IPS-18c (cell line): ENCODE results near the gene TRABD2B.
A peak's percentile ranks its signal among the peaks of the same experiment; 100 is the strongest.

Source experiments
- H3K4me3 ChIP-seq: 2 replicates; pipeline ENCODE4 v1.7.0; 2013; ENCODE audit warnings: low read depth, mild to moderate bottlenecking, low read length, moderate library complexity; ENCODE audit not compliant: insufficient read depth
- H3K9me3 ChIP-seq: one replicate; pipeline ENCODE4 v1.6.1; 2013; ENCODE audit warnings: mild to moderate bottlenecking, low read length, moderate library complexity; ENCODE audit not compliant: control insufficient read depth, insufficient read depth

Gene TRABD2B

DNA sequence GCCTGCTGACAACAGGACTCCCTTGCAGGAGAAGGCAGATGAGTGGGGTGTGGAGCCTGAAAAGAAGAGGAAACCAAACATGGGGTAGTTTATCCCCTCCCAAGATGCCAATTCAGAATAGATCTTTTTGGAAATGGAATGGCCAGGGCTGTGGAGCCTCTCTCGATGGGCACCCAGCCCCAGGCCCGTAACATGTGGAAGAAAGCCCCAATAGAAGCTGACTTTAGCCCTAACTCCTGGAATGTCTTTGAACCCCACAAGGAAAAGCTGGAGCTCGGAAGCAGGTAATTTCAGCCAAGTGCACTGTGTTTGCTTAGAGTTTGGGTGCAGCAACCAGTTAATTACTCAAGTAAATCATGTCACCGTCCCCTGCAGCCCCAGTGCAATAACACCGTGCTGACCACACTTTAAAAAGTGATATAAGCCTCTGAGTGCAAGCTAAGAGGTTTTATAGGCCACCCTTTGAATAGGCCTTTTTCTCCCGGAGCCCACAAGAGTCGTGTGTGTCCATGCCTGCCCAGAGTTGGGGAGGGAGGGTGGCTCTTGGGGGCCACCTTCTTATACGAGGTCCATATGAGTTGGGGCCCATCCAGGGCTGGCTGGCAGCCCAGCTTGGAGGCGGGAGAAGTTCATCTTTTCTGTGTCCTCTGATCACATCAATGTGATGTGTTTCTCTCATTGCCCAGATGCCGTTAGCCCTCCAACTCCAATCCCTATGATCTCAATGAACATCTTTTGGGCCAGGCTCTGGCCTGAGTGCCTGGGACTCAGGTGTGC lies 153.2 kb downstream of the TRABD2B start:
- Histone ChIP-seq H3K9me3 (no peaks in the 10 kb centered on the region), H3K4me3 (no peak overlapping the region)

DNA sequence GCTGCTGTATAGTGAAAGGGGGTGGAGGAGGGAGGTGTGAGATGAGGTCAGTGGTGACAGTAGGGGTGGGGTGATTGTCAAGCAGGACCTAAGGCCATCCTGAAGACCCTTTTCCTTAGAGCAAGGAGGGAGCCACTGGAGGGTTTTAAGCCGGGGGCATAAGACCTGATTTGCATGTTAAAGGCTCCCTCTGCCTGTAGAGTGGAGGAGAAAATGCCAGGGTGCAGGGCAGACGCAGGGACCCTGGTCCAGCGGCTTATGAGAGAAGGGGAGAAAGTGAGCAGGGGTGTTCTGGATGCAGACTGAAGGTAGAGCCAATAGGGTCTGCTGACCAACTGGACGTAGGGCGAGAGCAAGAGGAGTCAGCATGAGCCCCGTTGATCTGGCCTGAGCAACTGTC lies 154.1 kb downstream of the TRABD2B start:
- Histone ChIP-seq H3K9me3 (no peaks in the 10 kb centered on the region), H3K4me3 (peak overlapping the region; percentile 9; the same call in 1 of the 2 replicates)

DNA sequence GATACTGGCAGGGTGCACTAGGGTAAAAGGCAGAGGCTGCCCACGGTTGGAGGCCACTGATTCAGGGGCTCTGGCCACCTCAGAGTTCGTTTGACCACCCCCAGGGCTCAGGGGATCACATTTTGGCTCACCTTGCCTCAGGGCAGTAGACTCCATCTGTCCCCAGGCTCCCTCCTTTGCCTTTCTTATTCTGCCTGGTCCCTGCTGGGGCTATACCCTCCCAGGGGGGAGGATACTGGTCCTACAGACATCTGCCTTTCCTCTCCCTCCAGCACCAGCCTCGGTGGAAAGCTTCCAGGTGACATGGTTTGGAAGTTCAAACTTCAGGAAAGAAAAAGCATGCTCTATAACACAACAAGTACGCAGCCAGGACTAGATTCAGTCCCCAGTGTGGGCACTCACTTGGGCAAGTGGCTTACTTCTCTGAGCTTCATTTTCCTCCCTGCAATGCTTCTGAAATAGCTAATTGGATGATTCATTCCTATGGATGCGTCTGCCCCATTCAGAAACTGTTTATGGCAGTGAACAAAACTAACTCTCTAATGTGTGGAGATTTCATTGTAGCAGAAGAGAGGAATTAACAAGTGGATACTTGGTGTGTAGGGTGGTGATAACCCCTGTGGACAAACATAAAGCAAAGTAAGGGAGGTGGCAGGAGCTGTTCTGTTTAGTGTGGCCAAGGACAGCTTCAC lies 154.8 kb downstream of the TRABD2B start:
- Histone ChIP-seq H3K4me3 (no peak overlapping the region; the same call in 1 of the 2 replicates), H3K9me3 (no peaks in the 10 kb centered on the region)

DNA sequence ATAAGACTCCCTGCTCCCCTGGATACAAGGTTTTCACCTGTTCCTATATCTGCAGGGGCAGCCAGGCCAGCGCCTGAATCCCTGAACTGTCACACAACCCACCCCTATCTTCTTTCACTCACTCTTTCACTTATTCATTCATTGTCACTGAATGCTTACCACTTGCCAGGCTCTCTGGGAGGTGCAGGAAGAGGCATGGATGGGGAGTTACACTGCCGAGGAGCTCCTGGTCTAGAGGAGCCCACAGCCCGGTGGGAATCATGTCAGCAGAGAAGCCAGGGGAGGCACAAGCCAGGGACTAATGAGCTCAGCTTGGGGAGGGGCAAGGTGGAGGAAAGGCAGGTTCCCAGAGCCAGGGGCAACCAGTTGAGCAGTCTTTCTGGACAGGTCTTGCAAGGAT lies 155.8 kb downstream of the TRABD2B start:
- H3K9me3 ChIP-seq = no peaks in the 10 kb centered on the region
- no peak overlapping the region for H3K4me3 ChIP-seq

DNA sequence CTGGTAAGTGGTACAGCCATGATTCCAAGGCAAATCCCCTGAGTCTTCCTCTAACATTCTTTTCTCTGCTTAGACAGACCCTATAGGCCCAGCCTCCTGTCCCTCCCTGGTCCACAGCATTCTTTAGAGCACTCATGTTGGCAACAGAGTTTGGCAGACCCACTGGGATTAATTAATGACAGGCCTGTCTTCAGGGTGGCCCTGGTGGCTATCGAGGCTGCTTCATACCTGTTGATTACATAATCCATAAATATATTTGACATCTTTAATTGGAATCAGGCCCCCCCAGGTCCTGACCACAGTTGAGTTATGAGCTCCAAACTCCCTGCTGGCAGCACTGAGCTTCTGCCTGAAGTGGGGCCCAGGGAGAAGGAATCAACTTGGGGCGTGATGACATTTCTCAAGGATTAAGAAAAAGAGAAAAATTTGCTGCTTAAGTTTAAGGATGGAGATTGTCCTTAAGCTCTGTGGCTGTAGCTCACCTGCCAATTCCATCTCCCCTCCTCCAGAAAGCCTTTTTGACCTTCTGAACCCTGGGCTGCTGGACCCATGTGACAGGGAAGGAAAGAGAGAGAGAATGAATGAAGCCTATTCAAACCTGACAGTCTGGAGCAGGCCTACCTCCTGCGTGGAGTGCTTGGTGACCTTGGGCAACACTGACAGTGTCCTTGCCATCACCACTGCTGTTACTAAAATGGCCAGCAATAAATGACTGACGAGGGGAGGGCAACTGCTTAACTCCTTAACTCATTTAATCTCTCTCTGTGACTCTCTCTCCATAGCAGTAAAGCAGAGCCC lies 156.6 kb downstream of the TRABD2B start:
- H3K4me3 ChIP-seq = no peak overlapping the region
- peaks cover under 1% of the 10 kb centered on the region for H3K9me3 ChIP-seq

DNA sequence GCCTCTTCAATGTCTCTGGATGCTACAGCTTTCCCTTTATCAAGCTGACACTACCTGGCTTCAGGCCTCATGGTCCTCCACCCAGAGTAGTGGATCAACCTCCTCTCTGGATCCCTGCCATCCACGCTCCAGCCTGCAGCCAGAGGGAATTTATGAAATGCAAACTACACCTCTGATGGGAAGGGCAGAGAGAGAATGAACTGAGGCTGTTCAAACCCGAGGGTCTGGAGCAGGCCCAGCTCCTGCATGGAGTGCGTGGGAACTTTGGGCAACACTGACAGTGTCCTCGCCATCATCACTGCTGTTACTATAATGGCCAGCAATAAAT lies 157.8 kb downstream of the TRABD2B start:
- Histone ChIP-seq H3K9me3 (peaks cover 2% of the 10 kb centered on the region), H3K4me3 (no peak overlapping the region)

DNA sequence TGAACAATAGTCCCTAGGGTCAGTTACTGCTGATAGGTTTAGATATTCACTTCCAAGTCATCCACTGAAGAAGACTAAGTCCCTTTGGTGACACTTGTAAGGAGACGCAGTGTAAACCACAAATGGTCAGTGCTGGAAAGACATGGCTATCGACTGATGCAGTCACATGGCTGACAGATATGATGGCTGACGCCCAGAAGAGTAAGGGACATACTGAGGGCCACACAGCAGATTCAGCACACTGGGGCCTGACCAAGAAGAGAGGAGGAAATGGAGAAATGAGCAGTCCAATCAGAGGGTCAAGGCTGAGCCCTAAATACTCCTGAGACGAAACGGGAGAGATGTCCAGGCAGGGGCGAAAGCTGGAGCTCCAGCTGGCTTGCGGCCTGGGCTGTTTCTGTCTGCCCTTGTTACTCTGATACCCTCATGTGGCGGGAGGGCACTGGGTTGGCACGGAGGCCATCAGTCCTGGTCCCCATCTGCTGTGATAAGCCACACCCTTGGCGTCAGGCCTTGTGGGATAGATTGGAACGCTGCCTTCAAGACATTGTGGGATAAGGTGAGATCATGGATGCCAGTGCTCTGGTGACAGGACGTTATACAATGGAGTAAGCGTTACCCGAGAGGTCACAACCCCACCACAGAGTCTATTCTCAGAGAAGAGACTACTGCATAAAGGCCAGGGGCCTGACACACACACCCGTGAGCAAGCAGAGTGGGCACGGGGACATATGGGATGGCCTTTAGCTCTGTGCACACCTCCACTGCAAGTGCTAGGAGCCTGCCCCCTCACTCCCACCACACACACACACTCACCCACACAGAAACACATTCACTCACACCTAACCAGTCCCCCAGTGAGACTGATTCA lies 158.4 kb downstream of the TRABD2B start:
- no peak overlapping the region for H3K4me3 ChIP-seq
- peaks cover 2% of the 10 kb centered on the region for H3K9me3 ChIP-seq

DNA sequence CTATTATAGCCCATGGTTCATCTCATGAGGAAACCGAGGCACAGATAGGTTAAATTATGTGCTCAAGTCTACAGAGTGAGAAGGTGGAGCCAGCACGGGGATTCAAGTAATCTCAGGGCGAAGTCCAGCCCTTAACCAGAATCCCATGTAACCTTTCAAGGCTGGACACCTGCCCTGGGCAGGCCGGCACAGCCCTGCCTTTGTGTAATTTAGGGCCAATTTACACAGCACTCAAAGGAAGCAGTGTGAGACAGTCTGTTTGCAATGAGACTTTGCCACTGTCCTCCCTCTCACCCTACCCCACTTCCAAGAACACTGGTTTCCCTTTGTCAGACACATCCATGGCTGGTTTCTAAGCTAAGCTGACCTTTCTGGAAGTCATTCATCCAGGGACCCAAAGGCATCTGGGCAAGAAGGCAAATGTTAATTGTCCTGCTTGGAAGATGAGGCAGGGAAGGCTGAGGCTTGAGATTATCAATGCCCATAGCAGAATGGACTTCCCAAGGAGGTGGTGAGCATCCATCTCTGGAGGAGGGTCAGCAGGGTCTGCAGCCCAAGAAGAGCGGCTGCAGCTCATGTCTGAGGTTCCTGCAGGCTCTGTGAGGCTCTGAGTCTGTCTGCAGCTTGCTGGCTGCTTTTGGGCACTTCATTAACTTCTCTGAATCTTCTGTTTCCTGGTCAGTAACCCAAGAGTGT lies 159.2 kb downstream of the TRABD2B start:
- Histone ChIP-seq H3K4me3 (no peak overlapping the region), H3K9me3 (peaks cover 2% of the 10 kb centered on the region)

DNA sequence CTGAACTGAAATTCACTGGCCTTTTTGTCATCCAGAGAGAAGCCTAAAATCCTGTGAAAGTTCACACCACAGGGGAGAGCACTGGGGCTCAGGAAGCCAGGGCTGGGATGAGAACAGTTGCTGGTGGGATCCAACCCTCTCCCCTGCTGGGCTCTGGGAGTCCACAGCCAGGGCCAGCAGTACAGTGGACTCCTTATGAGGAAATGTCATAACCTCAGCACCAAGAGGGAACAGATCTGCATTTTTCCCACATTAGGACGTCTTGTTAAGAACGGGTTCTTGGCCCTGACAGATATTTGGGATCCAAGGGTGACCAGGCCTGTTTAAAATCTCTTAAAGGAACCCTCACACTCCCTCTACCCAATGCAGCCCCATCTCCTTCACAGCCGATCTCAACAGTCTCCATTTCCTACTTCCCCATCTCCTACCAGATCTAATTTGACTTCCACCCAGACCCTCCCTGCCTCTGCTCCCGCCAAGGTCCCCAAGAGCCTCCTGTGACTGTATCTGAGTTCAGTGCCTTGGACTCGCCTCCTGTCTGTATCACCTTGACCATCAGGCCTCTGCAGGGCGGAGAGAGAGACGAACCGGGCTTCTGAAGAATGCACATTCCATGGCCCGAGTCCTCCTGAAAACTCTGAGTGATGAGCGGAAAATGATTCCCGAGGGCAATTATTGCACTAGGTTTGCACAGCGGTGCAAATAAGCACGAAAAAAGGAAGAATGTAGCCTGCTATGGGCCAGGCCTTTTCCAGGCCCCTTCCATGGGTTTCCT lies 159.9 kb downstream of the TRABD2B start:
- no peak overlapping the region for H3K4me3 ChIP-seq
- H3K9me3 ChIP-seq = peaks cover 2% of the 10 kb centered on the region

DNA sequence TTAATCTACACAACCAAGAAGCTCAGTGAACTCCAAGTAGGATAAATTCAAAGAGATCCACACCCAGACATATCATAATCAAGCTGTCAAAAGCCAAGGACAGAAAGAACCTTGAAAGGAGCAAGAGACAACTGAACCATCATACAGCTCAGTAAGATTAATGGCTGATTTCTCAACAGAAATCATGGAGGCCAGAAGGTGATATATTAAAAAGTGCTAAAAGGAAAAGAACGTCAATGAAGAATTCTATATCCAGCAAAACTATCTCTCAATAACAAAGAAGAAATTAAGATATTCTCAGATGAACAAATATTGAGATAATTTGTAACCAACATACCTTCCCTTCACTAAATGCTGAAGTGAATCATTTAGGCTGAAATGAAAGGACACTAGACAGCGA lies 161.8 kb downstream of the TRABD2B start:
- H3K4me3 ChIP-seq = no peak overlapping the region
- H3K9me3 ChIP-seq = peaks cover 2% of the 10 kb centered on the region

DNA sequence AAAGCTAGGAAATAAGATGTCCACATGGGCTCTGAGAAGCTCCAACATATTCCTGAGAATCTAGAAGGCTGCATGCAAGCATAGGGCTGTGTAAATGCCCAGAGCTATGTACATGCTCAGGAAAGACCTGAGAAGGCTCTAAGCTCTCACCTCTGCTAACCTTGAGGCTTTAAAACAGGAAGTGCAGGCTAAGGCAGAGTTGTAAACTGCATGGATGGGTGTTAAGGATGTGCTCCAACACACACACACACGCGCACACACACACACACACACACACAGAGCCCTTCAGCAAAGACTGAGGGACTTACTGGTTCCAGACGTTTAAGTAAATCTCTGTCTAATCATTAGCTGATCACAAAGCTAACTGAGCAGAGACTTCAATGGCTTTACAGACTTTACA lies 162.9 kb downstream of the TRABD2B start:
- no peak overlapping the region for H3K4me3 ChIP-seq
- H3K9me3 ChIP-seq = peaks cover 2% of the 10 kb centered on the region

DNA sequence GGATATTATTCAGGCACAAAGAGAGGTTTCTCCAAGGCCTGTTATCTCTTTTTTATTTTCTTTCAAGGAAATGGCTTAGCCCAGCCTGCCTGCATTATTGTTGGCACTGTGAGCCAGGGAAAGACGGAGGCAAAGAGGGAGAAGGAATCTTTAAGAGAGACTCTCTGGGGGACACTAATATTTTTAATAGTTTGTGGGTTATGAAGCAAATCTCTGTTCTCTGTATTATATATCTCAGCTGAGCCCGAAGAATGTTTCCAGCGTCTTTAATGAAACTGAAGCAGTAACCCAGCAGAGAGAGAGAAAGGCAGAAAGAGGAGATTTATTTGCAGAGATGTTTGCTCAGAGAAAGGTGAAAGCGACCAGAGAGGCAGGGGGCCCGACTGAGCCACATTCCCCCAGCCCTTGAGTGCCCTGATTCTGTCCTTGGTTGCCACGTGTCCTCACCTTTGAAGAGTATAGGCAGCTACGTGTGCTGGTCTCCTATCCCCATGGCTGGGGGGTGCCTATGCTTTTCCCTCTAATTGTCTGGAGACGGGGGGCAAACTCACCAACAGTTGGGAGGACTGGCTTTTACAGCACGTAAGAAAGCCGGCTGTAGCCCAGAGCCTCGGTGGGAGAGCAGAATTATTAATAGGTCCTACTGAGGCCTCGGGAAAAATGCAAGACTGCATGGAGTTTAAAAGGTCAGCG lies 166.4 kb downstream of the TRABD2B start:
- Histone ChIP-seq H3K4me3 (no peak overlapping the region), H3K9me3 (peaks cover 2% of the 10 kb centered on the region)

DNA sequence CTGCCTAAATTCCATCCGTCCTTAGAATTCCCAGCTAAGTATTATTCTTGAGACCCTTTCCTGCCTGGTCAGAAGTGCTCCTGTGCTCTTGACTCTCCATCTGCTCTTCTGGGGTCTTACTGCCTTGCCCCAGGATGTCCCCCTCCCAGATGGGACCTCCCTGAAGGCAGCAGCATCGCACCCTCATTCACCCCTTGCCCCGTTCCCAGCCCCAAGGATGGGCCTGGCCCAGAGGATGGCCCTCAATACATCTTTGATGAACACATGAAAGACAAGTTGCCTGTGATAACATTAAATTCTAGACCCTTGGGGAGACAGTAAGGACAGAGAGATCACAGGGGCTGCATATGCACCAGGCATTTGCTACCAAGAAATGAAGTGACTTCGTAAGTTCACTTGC lies 167.2 kb downstream of the TRABD2B start:
- Histone ChIP-seq H3K9me3 (no peaks in the 10 kb centered on the region), H3K4me3 (no peak overlapping the region)

DNA sequence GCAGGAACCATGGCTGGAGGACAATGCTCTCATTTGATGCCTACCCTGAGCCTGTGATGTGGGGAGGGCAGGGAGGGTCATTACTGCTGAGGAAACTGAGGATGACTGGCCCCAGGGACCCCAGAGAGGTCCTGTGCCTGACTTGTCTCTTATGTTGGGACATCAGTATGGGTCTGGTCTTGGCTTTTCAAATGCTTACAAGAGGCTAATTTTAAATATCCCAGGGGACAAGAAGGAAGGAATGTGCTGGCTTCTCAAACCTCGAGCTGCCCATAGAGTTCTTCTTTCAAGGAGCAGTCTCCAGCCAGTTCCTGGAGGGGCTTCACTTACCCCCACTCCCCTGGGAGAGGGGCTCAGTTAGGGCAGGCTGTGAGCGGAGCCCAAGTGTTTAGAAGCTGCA lies 168.2 kb downstream of the TRABD2B start:
- Histone ChIP-seq H3K9me3 (no peaks in the 10 kb centered on the region), H3K4me3 (no peak overlapping the region)

DNA sequence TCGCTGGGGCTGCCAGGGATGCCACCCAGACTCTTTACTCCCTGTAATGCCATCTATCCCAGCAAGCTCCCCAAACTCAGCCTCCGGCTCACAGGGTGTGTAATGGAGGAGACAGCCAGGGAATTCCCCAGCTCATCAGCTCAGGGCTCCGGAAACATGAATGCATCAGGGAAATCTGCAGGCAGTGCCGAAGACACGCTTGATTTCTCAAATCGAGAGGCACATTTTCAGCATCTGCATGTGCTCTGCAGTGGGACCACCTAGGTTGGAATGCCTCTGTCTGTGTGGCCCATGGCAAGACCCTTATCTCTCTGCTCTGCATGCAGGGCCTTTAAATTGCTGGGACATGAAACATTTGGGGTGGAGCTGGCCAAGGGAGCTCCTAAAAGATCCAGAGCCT lies 170.1 kb downstream of the TRABD2B start:
- Histone ChIP-seq H3K9me3 (no peaks in the 10 kb centered on the region), H3K4me3 (no peak overlapping the region)
